IMR-90 (cell line): Measurements from ENCODE around the gene SEC31B. TPM values are rescaled to one million over a fixed set of nuclear protein-coding genes. Genes with fewer than 3 reads are reported as not detected.

Experiments used
- ATAC-seq: fragments of 200-7000 bp; cut with Tn5 transposase; 2 replicates; pipeline ENCODE4 v1.9.1; 2020; ENCODE audit warnings: low read depth, mild to moderate bottlenecking, moderate library complexity
- BruUV-seq: library from RNA; stranded (reverse); fragments of 400-500 nt; replicated peaks from 2 replicates; lab custom pipeline; 2021; lab: Mats Ljungman, UMichigan
- CTCF ChIA-PET: fragments of 300-600 bp; formaldehyde crosslinking; extraction: SDS; loops from one replicate; lab custom pipeline; 2021; ENCODE audit warnings: antibody characterized with exemption; lab: Yijun Ruan, JAX
- POLR2A ChIA-PET: fragments of 300-600 bp; sonication (Branson Sonifier 250); formaldehyde crosslinking; loops from one replicate; lab custom pipeline; 2022; ENCODE audit warnings: antibody characterized with exemption; ENCODE audit not compliant: unreplicated experiment; lab: Charles Lee
- DNase-seq: peaks from one replicate; pipeline ENCODE4 v3.0.0; 2013
- H2AFZ ChIP-seq: replicated peaks from 2 replicates; pipeline ENCODE3; 2013; ENCODE audit warnings: low read length, mild to moderate bottlenecking; ENCODE audit not compliant: poor library complexity
- H2AK5ac ChIP-seq: 2 replicates; pipeline ENCODE4 v1.6.1; 2013; ENCODE audit warnings: low read depth, low read length, inconsistent platforms
- H2AK9ac ChIP-seq: replicated peaks from 2 replicates; pipeline ENCODE3; 2013; ENCODE audit warnings: mild to moderate bottlenecking, low read depth, low read length, moderate library complexity; ENCODE audit not compliant: poor library complexity
- H2BK120ac ChIP-seq: 2 replicates; pipeline ENCODE4 v1.6.1; 2013; ENCODE audit warnings: low read depth, low read length, inconsistent platforms
- H2BK15ac ChIP-seq: 3 replicates; pipeline ENCODE4 v1.6.1; 2013; ENCODE audit warnings: low read depth, low read length, inconsistent platforms
- H2BK20ac ChIP-seq: 2 replicates; pipeline ENCODE4 v1.6.1; 2013; ENCODE audit warnings: low read depth, mild to moderate bottlenecking, inconsistent platforms, low read length, moderate library complexity
- H2BK5ac ChIP-seq: 2 replicates; pipeline ENCODE4 v1.6.1; 2013; ENCODE audit warnings: mild to moderate bottlenecking, low read depth, low read length, inconsistent platforms; ENCODE audit not compliant: poor library complexity, severe bottlenecking
- H3K14ac ChIP-seq: replicated peaks from 2 replicates; pipeline ENCODE4 v1.6.1; 2013; ENCODE audit warnings: low read depth, low read length, inconsistent platforms
- H3K18ac ChIP-seq: 2 replicates; pipeline ENCODE4 v1.6.1; 2013; ENCODE audit warnings: low read depth, low read length, control low read depth
- H3K23ac ChIP-seq: 2 replicates; pipeline ENCODE4 v1.6.1; 2013; ENCODE audit warnings: low read depth, low read length, inconsistent platforms
- H3K27ac ChIP-seq: 2 replicates; pipeline ENCODE4 v1.5.1; 2013; ENCODE audit warnings: mild to moderate bottlenecking, control low read depth, low read length; ENCODE audit not compliant: insufficient read depth
- H3K27me3 ChIP-seq: 2 replicates; pipeline ENCODE4 v1.6.1; 2013; ENCODE audit warnings: low read length; ENCODE audit not compliant: control insufficient read depth, insufficient read depth
- H3K36me3 ChIP-seq: 2 replicates; pipeline ENCODE4 v1.6.1; 2013; ENCODE audit warnings: low read length, mixed read lengths; ENCODE audit not compliant: control insufficient read depth, insufficient read depth
- H3K4ac ChIP-seq: 2 replicates; pipeline ENCODE4 v1.6.1; 2013; ENCODE audit warnings: low read depth, low read length, inconsistent platforms
- H3K4me1 ChIP-seq: 2 replicates; pipeline ENCODE4 v1.6.1; 2013; ENCODE audit warnings: low read length, mixed read lengths; ENCODE audit not compliant: control insufficient read depth, insufficient read depth
- H3K4me2 ChIP-seq: 2 replicates; pipeline ENCODE4 v1.6.1; 2013; ENCODE audit warnings: low read depth, mild to moderate bottlenecking, control low read depth, low read length, moderate library complexity
- H3K4me3 ChIP-seq: 2 replicates; pipeline ENCODE4 v1.5.1; 2013; ENCODE audit warnings: low read depth, mild to moderate bottlenecking, control low read depth, low read length, moderate library complexity; ENCODE audit not compliant: insufficient read depth
- H3K56ac ChIP-seq: 2 replicates; pipeline ENCODE4 v1.6.1; 2013; ENCODE audit warnings: low read length, inconsistent platforms; ENCODE audit not compliant: insufficient read depth; ENCODE audit errors: extremely low read depth
- H3K79me1 ChIP-seq, 2 experiments: 2 replicates each; pipeline ENCODE4 v1.6.1; 2013; ENCODE audit warnings: low read length in 2 of 2, inconsistent platforms in 1 of 2, low read depth in 1 of 2
- H3K9ac ChIP-seq: 2 replicates; pipeline ENCODE4 v1.6.1; 2013; ENCODE audit warnings: low read depth, low read length, control low read depth
- H3K9me1 ChIP-seq: 2 replicates; pipeline ENCODE4 v1.6.1; 2013; ENCODE audit warnings: low read length, inconsistent platforms; ENCODE audit not compliant: insufficient read depth
- H3K9me3 ChIP-seq: 2 replicates; pipeline ENCODE4 v1.6.1; 2013; ENCODE audit warnings: low read length; ENCODE audit not compliant: control insufficient read depth, insufficient read depth
- H4K20me1 ChIP-seq: 2 replicates; pipeline ENCODE4 v1.6.1; 2013; ENCODE audit warnings: low read length, inconsistent platforms; ENCODE audit not compliant: insufficient read depth
- H4K5ac ChIP-seq: 2 replicates; pipeline ENCODE4 v1.6.1; 2013; ENCODE audit warnings: mild to moderate bottlenecking, low read depth, low read length, control low read depth
- H4K8ac ChIP-seq, 2 experiments: 2 replicates each; pipeline ENCODE4 v1.6.1; 2013; ENCODE audit warnings: low read depth in 2 of 2, low read length in 2 of 2, control low read depth in 1 of 2, inconsistent platforms in 1 of 2
- H4K91ac ChIP-seq: 2 replicates; pipeline ENCODE4 v1.6.1; 2013; ENCODE audit warnings: low read depth, low read length, inconsistent platforms; ENCODE audit not compliant: insufficient read depth
- BHLHE40 ChIP-seq: fragments of 150-350 bp; IDR thresholded peaks from 2 replicates; pipeline ENCODE4 v1.6.1; 2016; ENCODE audit warnings: mild to moderate bottlenecking, low read depth, low read length
- CEBPB ChIP-seq: IDR thresholded peaks from 2 replicates; pipeline ENCODE4 v1.6.1; 2012; ENCODE audit warnings: low read depth, low read length, improper control_type of control experiment
- CHD1 ChIP-seq: IDR thresholded peaks from 2 replicates; pipeline ENCODE4 v1.6.1; 2012; ENCODE audit warnings: low read depth, low read length, improper control_type of control experiment
- ELK1 ChIP-seq: fragments of 150-350 bp; IDR thresholded peaks from 2 replicates; pipeline ENCODE4 v1.6.1; 2016; ENCODE audit warnings: low read depth, mild to moderate bottlenecking, low read length, moderate library complexity, borderline replicate concordance
- FOS ChIP-seq: fragments of 150-350 bp; IDR thresholded peaks from 2 replicates; pipeline ENCODE4 v1.6.1; 2016; ENCODE audit warnings: low read depth, low read length
- MAFK ChIP-seq: IDR thresholded peaks from 2 replicates; pipeline ENCODE4 v1.6.1; 2012; ENCODE audit warnings: low read depth, low read length, improper control_type of control experiment
- MAZ ChIP-seq: IDR thresholded peaks from 2 replicates; pipeline ENCODE4 v1.6.1; 2012; ENCODE audit warnings: low read depth, mild to moderate bottlenecking, low read length, improper control_type of control experiment, moderate library complexity, borderline replicate concordance
- MXI1 ChIP-seq: IDR thresholded peaks from 2 replicates; pipeline ENCODE4 v1.6.1; 2012; ENCODE audit warnings: low read depth, mild to moderate bottlenecking, low read length, moderate library complexity, borderline replicate concordance
- NFE2L2 ChIP-seq: fragments of 150-350 bp; IDR thresholded peaks from 2 replicates; pipeline ENCODE4 v1.6.1; 2016; ENCODE audit warnings: low read depth, mild to moderate bottlenecking, low read length
- POLR2A ChIP-seq: IDR thresholded peaks from 2 replicates; pipeline ENCODE4 v1.6.1; 2012; ENCODE audit warnings: mild to moderate bottlenecking, low read depth, low read length
- RAD21 ChIP-seq: IDR thresholded peaks from 2 replicates; pipeline ENCODE4 v1.6.1; 2012; ENCODE audit warnings: low read length, improper control_type of control experiment
- RCOR1 ChIP-seq: IDR thresholded peaks from 2 replicates; pipeline ENCODE4 v1.6.1; 2012; ENCODE audit warnings: mild to moderate bottlenecking, low read length, improper control_type of control experiment; ENCODE audit not compliant: insufficient replicate concordance
- RFX5 ChIP-seq: IDR thresholded peaks from 2 replicates; pipeline ENCODE4 v1.8.0; 2012; ENCODE audit warnings: low read depth, mild to moderate bottlenecking, low read length, moderate library complexity
- SMC3 ChIP-seq: fragments of 150-350 bp; IDR thresholded peaks from 2 replicates; pipeline ENCODE4 v1.6.1; 2016; ENCODE audit warnings: low read depth, mild to moderate bottlenecking, antibody characterized with exemption, low read length, moderate library complexity
- WGBS, 2 experiments: methylation state at CpG; one replicate each; pipeline versions ENCODE4 v1.1.5 to v1.1.7; 2013; ENCODE audit warnings: missing lambda C conversion rate in 2 of 2; ENCODE audit not compliant: insufficient read length in 1 of 2; ENCODE audit errors: extremely low coverage in 2 of 2; 5-methylcytosine and 5-hydroxymethylcytosine counted together
- dilution Hi-C: fragments of 300-500 bp; cut with HindIII; formaldehyde crosslinking; loops from one replicate; pipeline ENCODE4 v1.14.3; 2018; ENCODE audit warnings: low sequenced_read_pairs; ENCODE audit not compliant: unreplicated experiment
- in situ Hi-C: fragments of 300-500 bp; cut with MboI; formaldehyde crosslinking; loops from 3 replicates; pipeline ENCODE4 v1.14.3; 2019; ENCODE audit warnings: low sequenced_read_pairs, inconsistent platforms, mixed read lengths
- intact Hi-C: fragments of 100-400 bp; cut with micrococcal nuclease; formaldehyde crosslinking; loops from 2 replicates; pipeline ENCODE4 v1.10.0; 2022
- polyA plus RNA-seq, 3 experiments: library from polyadenylated mRNA; depleted of rRNA; stranded (reverse); fragments of >200 nt; gene quantifications; 2 replicates each; pipeline ENCODE4 v1.2.3, GENCODE V29; 2012; ENCODE audit warnings: low replicate concordance in 1 of 3
- total RNA-seq: library from RNA; depleted of rRNA; stranded (reverse); fragments of >200 nt; gene quantifications from 2 replicates; pipeline ENCODE4 v1.2.3, GENCODE V29; 2012
- TF ChIP-seq, protein P1 (sequence below): conservative IDR thresholded peaks from 2 replicates; pipeline ENCODE4 v1.5.1; 2012; ENCODE audit warnings: mild to moderate bottlenecking, low read depth, low read length, improper control_type of control experiment
- TF ChIP-seq, protein P2 (sequence below): fragments of 150-350 bp; IDR thresholded peaks from 2 replicates; pipeline ENCODE4 v1.6.1; 2017; ENCODE audit warnings: mild to moderate bottlenecking, antibody characterized with exemption, low read length, low read depth

The SEC31B gene
- total and polyA plus RNA-seq, 2 of the 4 experiments (the other 2 are of a cell fraction) = 1.3 to 8.1 TPM

DNA sequence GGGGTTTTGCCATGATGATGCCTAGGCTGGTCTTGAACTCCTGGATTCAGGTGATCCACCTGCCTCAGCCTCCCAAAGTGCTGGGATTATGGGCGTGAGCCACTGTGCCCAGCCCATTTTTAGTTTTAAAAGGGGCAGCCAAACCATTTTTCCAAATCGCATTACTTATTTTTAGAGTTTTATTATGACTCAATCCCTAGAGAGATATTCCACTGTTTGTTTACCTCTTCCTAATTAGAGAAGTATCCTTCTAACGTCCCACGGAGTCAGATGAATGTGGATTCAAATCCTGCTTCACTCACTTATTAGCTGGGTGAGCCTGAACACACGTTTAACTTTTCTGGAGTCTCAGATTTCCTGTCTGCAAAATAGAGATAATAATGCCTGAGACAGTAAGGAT lies 41.7 kb downstream of the SEC31B start:
- Histone ChIP-seq H4K20me1 (no peaks in the 10 kb centered on the region; the same call in 1 of the 2 replicates), H3K56ac (no peak overlapping the region), H3K79me1 (no peaks in the 10 kb centered on the region), H4K8ac (no peak overlapping the region), H3K14ac (no peak overlapping the region), H2AK9ac (no peak overlapping the region), H2AFZ (no peak overlapping the region), H2AK5ac (no peak overlapping the region), H3K4me3 (no peak overlapping the region), H3K27me3 (peaks cover 26% of the 10 kb centered on the region), H2BK20ac (no peak overlapping the region), H3K4me1 (peaks cover 4% of the 10 kb centered on the region; the same call in 1 of the 2 replicates), H3K36me3 (no peaks in the 10 kb centered on the region), H3K18ac (no peak overlapping the region), H4K5ac (no peak overlapping the region), H3K9me1 (no peaks in the 10 kb centered on the region), H3K23ac (no peak overlapping the region), H3K4me2 (no peak overlapping the region), H2BK15ac (no peak overlapping the region), H2BK120ac (no peak overlapping the region), H3K4ac (no peak overlapping the region), H2BK5ac (no peak overlapping the region), H4K91ac (no peak overlapping the region), H3K27ac (no peak overlapping the region), H3K9me3 (no peaks in the 10 kb centered on the region), H3K9ac (no peak overlapping the region)
- ATAC-seq = no peak
- BruUV-seq = no TSS peak
- 50% methylated on average over 1 of the region's 5 CpGs; no CpG with 5 or more reads in 1 of the 2 experiments for WGBS, 2 experiments
- CTCF ChIA-PET = interaction anchor here (0.6 kb wide), 1 partner anchor 58 kb away, joined by 5 read pairs; the partner anchor contains the start of gene HIF1AN
- POLR2A ChIA-PET = no interaction called here
- intact Hi-C loops (no loop called here), in situ Hi-C loops (no loop called here), dilution Hi-C loops (no loop called here)
- no peak for DNase-seq
- TF ChIP-seq RFX5 (no peak), NFE2L2 (no peak), ELK1 (no peak), CEBPB (no peak), POLR2A (no peak), SMC3 (no peak), RAD21 (no peak), MAZ (no peak), RCOR1 (no peak), CHD1 (no peak), MXI1 (no peak), FOS (no peak), BHLHE40 (no peak), MAFK (no peak)
- TF ChIP-seq, protein P1, sequence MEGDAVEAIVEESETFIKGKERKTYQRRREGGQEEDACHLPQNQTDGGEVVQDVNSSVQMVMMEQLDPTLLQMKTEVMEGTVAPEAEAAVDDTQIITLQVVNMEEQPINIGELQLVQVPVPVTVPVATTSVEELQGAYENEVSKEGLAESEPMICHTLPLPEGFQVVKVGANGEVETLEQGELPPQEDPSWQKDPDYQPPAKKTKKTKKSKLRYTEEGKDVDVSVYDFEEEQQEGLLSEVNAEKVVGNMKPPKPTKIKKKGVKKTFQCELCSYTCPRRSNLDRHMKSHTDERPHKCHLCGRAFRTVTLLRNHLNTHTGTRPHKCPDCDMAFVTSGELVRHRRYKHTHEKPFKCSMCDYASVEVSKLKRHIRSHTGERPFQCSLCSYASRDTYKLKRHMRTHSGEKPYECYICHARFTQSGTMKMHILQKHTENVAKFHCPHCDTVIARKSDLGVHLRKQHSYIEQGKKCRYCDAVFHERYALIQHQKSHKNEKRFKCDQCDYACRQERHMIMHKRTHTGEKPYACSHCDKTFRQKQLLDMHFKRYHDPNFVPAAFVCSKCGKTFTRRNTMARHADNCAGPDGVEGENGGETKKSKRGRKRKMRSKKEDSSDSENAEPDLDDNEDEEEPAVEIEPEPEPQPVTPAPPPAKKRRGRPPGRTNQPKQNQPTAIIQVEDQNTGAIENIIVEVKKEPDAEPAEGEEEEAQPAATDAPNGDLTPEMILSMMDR = no peak
- TF ChIP-seq, protein P2, sequence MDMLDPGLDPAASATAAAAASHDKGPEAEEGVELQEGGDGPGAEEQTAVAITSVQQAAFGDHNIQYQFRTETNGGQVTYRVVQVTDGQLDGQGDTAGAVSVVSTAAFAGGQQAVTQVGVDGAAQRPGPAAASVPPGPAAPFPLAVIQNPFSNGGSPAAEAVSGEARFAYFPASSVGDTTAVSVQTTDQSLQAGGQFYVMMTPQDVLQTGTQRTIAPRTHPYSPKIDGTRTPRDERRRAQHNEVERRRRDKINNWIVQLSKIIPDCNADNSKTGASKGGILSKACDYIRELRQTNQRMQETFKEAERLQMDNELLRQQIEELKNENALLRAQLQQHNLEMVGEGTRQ = no peak
